Vagina (tissue), 2 donors: ENCODE data around the gene ZBTB45. TPM values are rescaled to one million over a fixed set of nuclear protein-coding genes. Genes with fewer than 3 reads are reported as not detected.
A peak's percentile ranks its signal among the peaks of the same experiment; 100 is the strongest.

Experiments used
- DNase-seq, 2 donors: peaks; one replicate each; pipeline ENCODE4 v3.0.0-alpha.2; 2017; ENCODE audit errors: extremely low spot score in 2 of 2
- H3K27ac ChIP-seq: fragments of 200-600 bp; sonication (generic); one replicate; pipeline ENCODE4 v1.5.1; 2019
- H3K27me3 ChIP-seq: fragments of 200-600 bp; sonication (generic); one replicate; pipeline ENCODE4 v1.5.1; 2019
- H3K36me3 ChIP-seq, 2 donors: fragments of 200-600 bp; sonication (generic); one replicate each; pipeline ENCODE4 v1.5.1; 2017 to 2019
- H3K4me1 ChIP-seq: fragments of 200-600 bp; sonication (generic); one replicate; pipeline ENCODE4 v1.5.1; 2019
- H3K4me3 ChIP-seq, 2 donors: fragments of 200-600 bp; sonication (generic); 1 replicate in 1 of 2; 2 replicates in 1 of 2; pipeline ENCODE4 v1.5.1; 2016 to 2019
- H3K9me3 ChIP-seq: fragments of 200-600 bp; sonication (generic); one replicate; pipeline ENCODE4 v1.5.1; 2019
- POLR2A ChIP-seq, 2 donors: fragments of 450-650 bp; IDR thresholded peaks; one replicate each; pipeline ENCODE4 v1.6.1; 2017; ENCODE audit warnings: antibody characterized with exemption in 2 of 2, mild to moderate bottlenecking in 2 of 2, moderate library complexity in 2 of 2
- POLR2AphosphoS5 ChIP-seq, 2 donors: sonication (generic); formaldehyde crosslinking; IDR thresholded peaks; one replicate each; pipeline ENCODE4 v1.9.0; 2017; ENCODE audit warnings: antibody characterized with exemption in 2 of 2, mild to moderate bottlenecking in 2 of 2, low read depth in 1 of 2; ENCODE audit not compliant: insufficient read depth in 1 of 2
- intact Hi-C: fragments of 100-400 bp; cut with DNase I; formaldehyde crosslinking; loops from one replicate; pipeline ENCODE4 v1.15.1; 2023
- total RNA-seq: library from RNA; depleted of rRNA; stranded (reverse); fragments of >200 nt; gene quantifications from one replicate; pipeline ENCODE4 v1.2.3, GENCODE V29; 2016
- TF ChIP-seq, protein P1 (sequence below), 3 experiments: fragments of 450-650 bp in 2 of 3; fragments of 200-600 bp in 1 of 3; sonication (generic) in 1 of 3; IDR thresholded peaks; one replicate each; pipeline ENCODE4 v1.5.1; 2017 to 2019; ENCODE audit warnings: antibody characterized with exemption in 3 of 3, mild to moderate bottlenecking in 2 of 3, moderate library complexity in 2 of 3

Gene ZBTB45
- total RNA-seq, 1 donor from 2014 or later = 14.0 TPM

GRCh38 chr19:58479736-58480480, 39.7 kb downstream of the ZBTB45 start:
- peaks cover 17% of the 10 kb centered on the region for H3K4me1 ChIP-seq
- H3K4me3 ChIP-seq = no peak overlapping the region
- DNase-seq = no peak
- intact Hi-C loops = no loop called here
- H3K9me3 ChIP-seq = no peaks in the 10 kb centered on the region
- TF ChIP-seq POLR2A (IDR thresholded peaks at IDR 0.05) (no peak), POLR2AphosphoS5 (IDR thresholded peaks at IDR 0.05; ENCODE audit: insufficient read depth in 1 of 2, low read depth in 1 of 2) (no peak)
- TF ChIP-seq, protein P1, sequence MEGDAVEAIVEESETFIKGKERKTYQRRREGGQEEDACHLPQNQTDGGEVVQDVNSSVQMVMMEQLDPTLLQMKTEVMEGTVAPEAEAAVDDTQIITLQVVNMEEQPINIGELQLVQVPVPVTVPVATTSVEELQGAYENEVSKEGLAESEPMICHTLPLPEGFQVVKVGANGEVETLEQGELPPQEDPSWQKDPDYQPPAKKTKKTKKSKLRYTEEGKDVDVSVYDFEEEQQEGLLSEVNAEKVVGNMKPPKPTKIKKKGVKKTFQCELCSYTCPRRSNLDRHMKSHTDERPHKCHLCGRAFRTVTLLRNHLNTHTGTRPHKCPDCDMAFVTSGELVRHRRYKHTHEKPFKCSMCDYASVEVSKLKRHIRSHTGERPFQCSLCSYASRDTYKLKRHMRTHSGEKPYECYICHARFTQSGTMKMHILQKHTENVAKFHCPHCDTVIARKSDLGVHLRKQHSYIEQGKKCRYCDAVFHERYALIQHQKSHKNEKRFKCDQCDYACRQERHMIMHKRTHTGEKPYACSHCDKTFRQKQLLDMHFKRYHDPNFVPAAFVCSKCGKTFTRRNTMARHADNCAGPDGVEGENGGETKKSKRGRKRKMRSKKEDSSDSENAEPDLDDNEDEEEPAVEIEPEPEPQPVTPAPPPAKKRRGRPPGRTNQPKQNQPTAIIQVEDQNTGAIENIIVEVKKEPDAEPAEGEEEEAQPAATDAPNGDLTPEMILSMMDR (IDR thresholded peaks at IDR 0.05) = no peak
- no peaks in the 10 kb centered on the region for H3K27me3 ChIP-seq
- H3K36me3 ChIP-seq = no peaks in the 10 kb centered on the region
- no peak overlapping the region for H3K27ac ChIP-seq

GRCh38 chr19:58479303-58479702, 40.3 kb downstream of the ZBTB45 start:
- DNase-seq = no peak
- no peak for TF ChIP-seq POLR2AphosphoS5 (IDR thresholded peaks at IDR 0.05; ENCODE audit: insufficient read depth in 1 of 2, low read depth in 1 of 2)
- TF ChIP-seq, protein P1 (IDR thresholded peaks at IDR 0.05) = no peak
- TF ChIP-seq POLR2A (IDR thresholded peaks at IDR 0.05) = no peak
- Histone ChIP-seq H3K4me1 (peaks cover 20% of the 10 kb centered on the region), H3K36me3 (no peaks in the 10 kb centered on the region), H3K27ac (no peak overlapping the region), H3K9me3 (no peaks in the 10 kb centered on the region), H3K27me3 (no peaks in the 10 kb centered on the region), H3K4me3 (no peak overlapping the region)
- intact Hi-C loops = no loop called here

- H3K4me3 ChIP-seq = no peak overlapping the region
- H3K9me3 ChIP-seq = no peaks in the 10 kb centered on the region
- H3K27ac ChIP-seq = no peak overlapping the region
- peaks cover 20% of the 10 kb centered on the region for H3K4me1 ChIP-seq
- TF ChIP-seq, protein P1 (IDR thresholded peaks at IDR 0.05) = no peak
- DNase-seq = peak; percentile 86 to 87
- no peaks in the 10 kb centered on the region for H3K36me3 ChIP-seq
- H3K27me3 ChIP-seq = no peaks in the 10 kb centered on the region
- intact Hi-C loops = no loop called here
These were observed 41.7 kb downstream of the ZBTB45 start for GRCh38 chr19:58477871-58478270.

DNA sequence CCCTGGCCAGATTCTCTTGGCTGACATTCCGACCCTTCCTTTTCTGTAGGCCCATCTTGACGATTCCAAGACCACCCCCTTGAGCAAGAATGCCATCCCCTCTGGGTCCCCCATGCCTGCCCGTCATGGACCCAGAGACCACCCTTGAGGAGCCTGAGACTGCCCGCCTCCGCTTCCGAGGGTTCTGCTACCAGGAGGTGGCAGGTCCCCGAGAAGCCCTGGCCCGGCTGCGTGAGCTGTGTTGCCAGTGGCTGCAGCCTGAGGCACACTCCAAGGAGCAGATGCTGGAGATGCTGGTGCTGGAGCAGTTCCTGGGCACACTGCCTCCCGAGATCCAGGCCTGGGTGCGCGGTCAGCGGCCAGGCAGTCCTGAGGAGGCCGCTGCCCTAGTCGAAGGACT, 42.5 kb downstream of the ZBTB45 start:
- Histone ChIP-seq H3K4me1 (peaks cover 20% of the 10 kb centered on the region), H3K27ac (peak overlapping the region; percentile 75), H3K4me3 (no peak overlapping the region), H3K36me3 (peaks cover 0 to 2% of the 10 kb centered on the region in 2 donors), H3K9me3 (no peaks in the 10 kb centered on the region), H3K27me3 (no peaks in the 10 kb centered on the region)
- TF ChIP-seq POLR2AphosphoS5 (IDR thresholded peaks at IDR 0.05; ENCODE audit: insufficient read depth in 1 of 2, low read depth in 1 of 2) (no peak), POLR2A (IDR thresholded peaks at IDR 0.05) (no peak)
- TF ChIP-seq, protein P1 (IDR thresholded peaks at IDR 0.05) = no peak
- intact Hi-C loops = no loop called here
- DNase-seq = peak in 1 of 2 donors; percentile 87

- DNase-seq = peak in 1 of 2 donors; percentile 91
- Histone ChIP-seq H3K36me3 (peaks cover 0 to 8% of the 10 kb centered on the region in 2 donors), H3K27me3 (no peaks in the 10 kb centered on the region), H3K4me3 (peak overlapping the region; percentile 63 to 76), H3K27ac (peak overlapping the region; percentile 75), H3K9me3 (no peaks in the 10 kb centered on the region), H3K4me1 (peaks cover 20% of the 10 kb centered on the region)
- intact Hi-C loops = no loop called here
- TF ChIP-seq POLR2AphosphoS5 (IDR thresholded peaks at IDR 0.05; ENCODE audit: insufficient read depth in 1 of 2, low read depth in 1 of 2) = no peak
- TF ChIP-seq, protein P1 (IDR thresholded peaks at IDR 0.05) = no peak
- TF ChIP-seq POLR2A (IDR thresholded peaks at IDR 0.05) = no peak
These were observed 43.1 kb downstream of the ZBTB45 start for GRCh38 chr19:58476498-58477015.
